ENCODE data around the gene AGXT. TPM values are rescaled to one million over a fixed set of nuclear protein-coding genes. Genes with fewer than 3 reads are reported as not detected.

Gene AGXT
- total RNA-seq, 1 donor from 2014 or later = not detected

- Mint-ChIP-seq H3K4me3 (ENCODE audit: unreplicated experiment) (no peak overlapping the region), H3K4me1 (ENCODE audit: unreplicated experiment) (no peaks in the 10 kb centered on the region), H3K27ac (ENCODE audit: unreplicated experiment) (no peak overlapping the region), H3K27me3 (ENCODE audit: unreplicated experiment) (peaks cover 13% of the 10 kb centered on the region), H3K36me3 (ENCODE audit: low read depth, unreplicated experiment) (peaks cover 10% of the 10 kb centered on the region), H3K9me3 (ENCODE audit: unreplicated experiment) (no peaks in the 10 kb centered on the region)
- TF ChIP-seq, protein P1, sequence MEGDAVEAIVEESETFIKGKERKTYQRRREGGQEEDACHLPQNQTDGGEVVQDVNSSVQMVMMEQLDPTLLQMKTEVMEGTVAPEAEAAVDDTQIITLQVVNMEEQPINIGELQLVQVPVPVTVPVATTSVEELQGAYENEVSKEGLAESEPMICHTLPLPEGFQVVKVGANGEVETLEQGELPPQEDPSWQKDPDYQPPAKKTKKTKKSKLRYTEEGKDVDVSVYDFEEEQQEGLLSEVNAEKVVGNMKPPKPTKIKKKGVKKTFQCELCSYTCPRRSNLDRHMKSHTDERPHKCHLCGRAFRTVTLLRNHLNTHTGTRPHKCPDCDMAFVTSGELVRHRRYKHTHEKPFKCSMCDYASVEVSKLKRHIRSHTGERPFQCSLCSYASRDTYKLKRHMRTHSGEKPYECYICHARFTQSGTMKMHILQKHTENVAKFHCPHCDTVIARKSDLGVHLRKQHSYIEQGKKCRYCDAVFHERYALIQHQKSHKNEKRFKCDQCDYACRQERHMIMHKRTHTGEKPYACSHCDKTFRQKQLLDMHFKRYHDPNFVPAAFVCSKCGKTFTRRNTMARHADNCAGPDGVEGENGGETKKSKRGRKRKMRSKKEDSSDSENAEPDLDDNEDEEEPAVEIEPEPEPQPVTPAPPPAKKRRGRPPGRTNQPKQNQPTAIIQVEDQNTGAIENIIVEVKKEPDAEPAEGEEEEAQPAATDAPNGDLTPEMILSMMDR (IDR thresholded peaks at IDR 0.05; ENCODE audit: unreplicated experiment) = no peak
- peak; percentile 5 for DNase-seq (ENCODE audit: low spot score)
Observed at GRCh38 chr2:240925568-240926515, 57.2 kb downstream of the AGXT start.

DNA sequence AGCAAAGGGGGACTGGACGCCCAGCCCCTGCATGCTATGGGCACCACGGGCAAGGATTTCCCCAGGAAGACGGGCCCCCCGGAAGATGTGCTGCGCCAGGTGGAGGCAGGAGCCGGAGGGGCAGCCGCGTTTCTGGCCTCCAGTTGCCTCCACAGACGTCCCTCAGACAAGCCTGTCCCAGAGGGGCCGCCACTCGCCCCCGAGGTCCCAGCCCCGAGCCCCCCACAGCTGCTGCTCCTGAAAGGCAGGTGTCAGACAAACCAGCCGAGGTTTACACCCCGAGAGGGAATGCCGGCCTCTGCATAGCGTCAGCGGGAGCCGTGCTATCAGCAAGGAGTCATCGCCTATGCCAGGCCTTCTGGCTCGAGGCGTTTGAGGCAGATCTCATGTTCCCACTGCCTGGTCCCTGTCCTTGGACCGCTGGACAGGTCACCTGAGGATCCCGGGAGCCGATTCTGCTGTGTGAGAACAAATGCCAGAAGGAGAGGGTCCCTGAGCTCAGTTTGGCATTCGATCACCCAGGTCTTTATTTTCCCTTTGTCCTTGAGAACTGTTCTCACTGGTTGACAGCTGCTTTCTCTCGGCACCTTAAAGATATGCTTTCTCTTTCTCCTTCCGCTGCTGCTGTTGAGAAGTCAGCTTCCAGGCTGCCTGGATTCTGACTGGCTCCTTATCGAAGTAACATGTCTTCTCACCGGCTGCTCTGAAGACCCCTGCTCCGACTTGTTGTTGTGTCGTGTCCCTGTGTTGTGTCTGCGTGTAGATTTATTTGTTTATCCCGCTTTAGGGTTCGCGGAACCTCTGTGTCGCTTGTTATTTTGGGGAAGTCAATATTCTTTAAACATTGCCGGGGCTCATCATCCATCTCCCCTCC is 58.1 kb downstream of the AGXT start:
- Mint-ChIP-seq H3K27me3 (ENCODE audit: unreplicated experiment) (peaks cover 16% of the 10 kb centered on the region), H3K4me1 (ENCODE audit: unreplicated experiment) (no peaks in the 10 kb centered on the region), H3K27ac (ENCODE audit: unreplicated experiment) (no peak overlapping the region), H3K36me3 (ENCODE audit: low read depth, unreplicated experiment) (peaks cover 10% of the 10 kb centered on the region), H3K9me3 (ENCODE audit: unreplicated experiment) (no peaks in the 10 kb centered on the region), H3K4me3 (ENCODE audit: unreplicated experiment) (no peak overlapping the region)
- DNase-seq (ENCODE audit: low spot score) = no peak
- TF ChIP-seq, protein P1 (IDR thresholded peaks at IDR 0.05; ENCODE audit: unreplicated experiment) = no peak

DNA sequence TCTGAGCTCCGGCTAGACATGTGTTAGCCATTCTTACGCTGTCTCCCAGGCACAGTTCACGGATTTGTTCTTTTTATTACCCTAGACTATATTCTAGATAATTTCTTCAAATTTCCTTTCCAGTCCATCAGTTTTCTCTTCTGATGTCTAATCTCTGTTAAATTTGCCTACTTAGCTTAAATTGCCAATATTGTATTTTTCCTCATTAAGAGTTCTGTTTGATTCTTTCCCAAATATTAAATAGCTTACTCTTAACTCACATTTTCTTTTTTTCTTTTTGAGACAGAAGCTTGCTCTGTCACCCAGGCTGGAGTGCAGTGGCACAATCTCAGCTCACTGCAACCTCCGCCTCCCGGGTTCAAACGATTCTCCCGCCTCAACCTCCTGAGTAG is 58.8 kb downstream of the AGXT start:
- H3K4me1 Mint-ChIP-seq (ENCODE audit: unreplicated experiment) = no peaks in the 10 kb centered on the region
- no peak overlapping the region for H3K27ac Mint-ChIP-seq (ENCODE audit: unreplicated experiment)
- TF ChIP-seq, protein P1 (IDR thresholded peaks at IDR 0.05; ENCODE audit: unreplicated experiment) = no peak
- DNase-seq (ENCODE audit: low spot score) = no peak
- H3K9me3 Mint-ChIP-seq (ENCODE audit: unreplicated experiment) = no peaks in the 10 kb centered on the region
- no peak overlapping the region for H3K4me3 Mint-ChIP-seq (ENCODE audit: unreplicated experiment)
- peaks cover 10% of the 10 kb centered on the region for H3K36me3 Mint-ChIP-seq (ENCODE audit: low read depth, unreplicated experiment)
- H3K27me3 Mint-ChIP-seq (ENCODE audit: unreplicated experiment) = peaks cover 16% of the 10 kb centered on the region

DNA sequence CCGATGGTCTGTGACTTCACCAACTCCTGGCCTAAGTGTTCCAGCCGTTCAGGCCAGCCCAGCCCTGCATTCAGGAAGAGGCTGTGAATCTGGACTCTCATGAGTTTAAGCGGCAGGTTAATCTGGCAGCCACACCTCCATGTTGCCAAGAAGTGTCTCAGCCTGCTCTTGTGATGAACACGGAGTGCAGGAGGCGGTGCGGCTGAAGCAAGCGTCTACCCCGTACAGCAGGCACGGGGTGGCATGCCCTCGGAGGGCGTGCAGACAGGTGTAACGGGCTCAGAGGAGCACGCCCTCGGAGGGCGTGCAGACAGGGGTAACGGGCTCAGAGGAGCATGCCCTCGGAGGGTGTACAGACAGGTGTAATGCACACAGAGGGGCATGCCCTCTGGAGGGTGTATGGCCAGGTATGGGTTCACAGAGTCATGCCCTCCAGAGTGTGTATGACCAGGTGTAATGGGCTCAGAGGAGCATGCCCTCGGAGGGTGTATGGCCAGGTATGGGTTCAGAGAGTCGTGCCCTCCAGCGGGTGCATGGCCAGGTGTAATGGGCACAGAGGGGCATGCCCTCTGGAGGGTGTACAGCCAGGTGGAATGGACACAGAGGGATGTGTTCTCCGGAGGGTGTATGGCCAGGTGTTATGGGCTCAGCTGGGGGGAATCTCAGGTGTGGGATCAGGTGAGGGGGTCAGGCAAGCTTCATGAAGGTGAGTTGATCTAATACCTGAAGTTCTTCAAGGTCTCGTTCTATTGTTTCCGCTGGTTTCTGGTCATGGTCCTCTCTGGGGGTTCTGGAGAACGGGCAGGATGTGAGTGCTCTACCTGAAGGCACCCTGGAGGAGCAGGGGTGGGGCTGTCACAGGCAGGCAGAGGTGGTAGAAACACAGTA is 60.1 kb downstream of the AGXT start:
- TF ChIP-seq, protein P1 (IDR thresholded peaks at IDR 0.05; ENCODE audit: unreplicated experiment) = no peak
- H3K27ac Mint-ChIP-seq (ENCODE audit: unreplicated experiment) = no peak overlapping the region
- peak; percentile 4 for DNase-seq (ENCODE audit: low spot score)
- H3K9me3 Mint-ChIP-seq (ENCODE audit: unreplicated experiment) = no peaks in the 10 kb centered on the region
- H3K36me3 Mint-ChIP-seq (ENCODE audit: low read depth, unreplicated experiment) = peaks cover 10% of the 10 kb centered on the region
- no peak overlapping the region for H3K4me3 Mint-ChIP-seq (ENCODE audit: unreplicated experiment)
- H3K27me3 Mint-ChIP-seq (ENCODE audit: unreplicated experiment) = peaks cover 16% of the 10 kb centered on the region
- no peaks in the 10 kb centered on the region for H3K4me1 Mint-ChIP-seq (ENCODE audit: unreplicated experiment)
